ENCODE results near the gene ADAP2.

DNA sequence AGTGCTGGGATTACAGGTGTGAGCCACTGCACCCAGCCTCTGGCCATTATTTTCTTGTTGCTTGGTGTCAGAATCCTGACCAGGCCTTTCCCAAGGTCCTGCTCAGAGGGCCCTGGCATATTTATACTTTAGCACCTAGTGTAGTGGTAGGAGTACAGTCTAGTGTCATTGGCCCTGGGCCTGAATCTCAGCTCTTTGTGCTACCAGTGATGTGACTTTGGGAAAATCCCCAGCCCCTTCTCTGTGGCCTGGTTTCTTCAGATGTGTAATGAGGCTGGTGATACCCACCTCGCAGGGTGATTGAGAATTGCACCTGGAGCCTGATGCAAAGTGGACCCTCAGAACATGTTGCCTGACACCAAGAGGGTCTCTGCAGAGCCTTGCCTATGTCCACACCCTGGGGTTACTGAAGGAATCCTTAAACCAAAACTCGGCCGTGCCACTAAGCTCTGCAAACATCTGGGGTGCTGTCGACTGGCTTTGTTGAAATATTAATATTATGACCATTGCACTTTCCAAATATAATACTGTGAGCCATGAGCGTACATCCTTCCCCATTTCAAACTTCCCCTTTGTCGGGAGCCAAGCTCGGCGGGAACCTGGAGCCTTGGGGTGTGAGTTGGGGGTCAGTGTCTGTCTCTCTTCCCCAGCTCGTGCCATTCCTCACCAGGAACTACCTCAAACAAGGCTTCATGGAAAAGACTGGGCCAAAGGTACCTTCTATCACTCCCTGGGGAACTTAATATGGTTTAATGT is 31.1 kb downstream of the ADAP2 start:
- TF ChIP-seq, protein P1, sequence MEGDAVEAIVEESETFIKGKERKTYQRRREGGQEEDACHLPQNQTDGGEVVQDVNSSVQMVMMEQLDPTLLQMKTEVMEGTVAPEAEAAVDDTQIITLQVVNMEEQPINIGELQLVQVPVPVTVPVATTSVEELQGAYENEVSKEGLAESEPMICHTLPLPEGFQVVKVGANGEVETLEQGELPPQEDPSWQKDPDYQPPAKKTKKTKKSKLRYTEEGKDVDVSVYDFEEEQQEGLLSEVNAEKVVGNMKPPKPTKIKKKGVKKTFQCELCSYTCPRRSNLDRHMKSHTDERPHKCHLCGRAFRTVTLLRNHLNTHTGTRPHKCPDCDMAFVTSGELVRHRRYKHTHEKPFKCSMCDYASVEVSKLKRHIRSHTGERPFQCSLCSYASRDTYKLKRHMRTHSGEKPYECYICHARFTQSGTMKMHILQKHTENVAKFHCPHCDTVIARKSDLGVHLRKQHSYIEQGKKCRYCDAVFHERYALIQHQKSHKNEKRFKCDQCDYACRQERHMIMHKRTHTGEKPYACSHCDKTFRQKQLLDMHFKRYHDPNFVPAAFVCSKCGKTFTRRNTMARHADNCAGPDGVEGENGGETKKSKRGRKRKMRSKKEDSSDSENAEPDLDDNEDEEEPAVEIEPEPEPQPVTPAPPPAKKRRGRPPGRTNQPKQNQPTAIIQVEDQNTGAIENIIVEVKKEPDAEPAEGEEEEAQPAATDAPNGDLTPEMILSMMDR (conservative IDR thresholded peaks at IDR 0.05; ENCODE audit: low read length): no peak
- TF ChIP-seq EZH2phosphoT487 (IDR thresholded peaks at IDR 0.05; ENCODE audit: borderline replicate concordance, low read depth, low read length): no peak
